Chondrocyte (in vitro differentiated cells): ENCODE results near the gene ARSI. TPM values are rescaled to one million over a fixed set of nuclear protein-coding genes. Genes with fewer than 3 reads are reported as not detected.

Experiments used
- DNase-seq: peaks from one replicate; pipeline ENCODE4 v3.0.0; 2021; ENCODE audit warnings: mixed read lengths, low spot score
- H3K27ac Mint-ChIP-seq: one replicate; pipeline ENCODE4 v1.8.0; 2021; ENCODE audit warnings: mild to moderate bottlenecking, moderate library complexity, mixed read lengths; ENCODE audit not compliant: unreplicated experiment
- H3K27me3 Mint-ChIP-seq: 2 replicates; pipeline ENCODE4 v1.8.0; 2021; ENCODE audit warnings: low read depth, mixed read lengths
- H3K36me3 Mint-ChIP-seq: 2 replicates; pipeline ENCODE4 v1.8.0; 2021; ENCODE audit warnings: low read depth, mixed read lengths
- H3K4me1 Mint-ChIP-seq: 2 replicates; pipeline ENCODE4 v1.8.0; 2021; ENCODE audit warnings: low read depth, mild to moderate bottlenecking, mixed read lengths
- H3K4me3 Mint-ChIP-seq: one replicate; pipeline ENCODE4 v1.8.0; 2021; ENCODE audit warnings: mild to moderate bottlenecking, moderate library complexity, mixed read lengths; ENCODE audit not compliant: unreplicated experiment
- H3K9me3 Mint-ChIP-seq: 2 replicates; pipeline ENCODE4 v1.8.0; 2021; ENCODE audit warnings: low read depth, mixed read lengths
- total RNA-seq: library from RNA; stranded (reverse); gene quantifications from 3 replicates; pipeline ENCODE4 v1.2.1, GENCODE V29; 2021
- TF ChIP-seq, protein P1 (sequence below): fragments of 200-600 bp; sonication (generic); IDR thresholded peaks from 2 replicates; pipeline ENCODE4 v1.5.0; 2021; ENCODE audit warnings: antibody characterized with exemption, mild to moderate bottlenecking, moderate library complexity

The ARSI gene
- total RNA-seq, 1 donor from 2014 or later, result 2.4 TPM

DNA sequence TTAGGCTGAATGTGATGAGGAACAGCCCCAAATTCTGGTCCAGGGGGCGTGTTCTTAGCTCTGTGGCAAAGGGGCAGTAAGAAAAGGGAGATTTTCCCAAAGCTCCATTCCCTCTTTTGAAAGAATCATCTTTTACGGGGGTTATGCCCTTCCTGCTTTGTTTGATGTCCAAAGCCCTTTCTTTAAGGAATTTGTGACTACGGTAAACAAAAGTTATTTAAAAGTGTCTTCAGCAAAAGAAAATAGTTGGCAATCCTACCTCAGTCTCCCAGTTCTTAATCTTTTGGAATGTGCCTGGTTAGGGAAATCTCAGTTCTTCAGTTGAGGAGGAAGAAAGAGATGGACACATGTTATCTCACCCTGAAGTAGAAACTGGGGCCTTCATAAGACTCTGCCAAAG is 24.4 kb upstream of the ARSI start:
- no peaks in the 10 kb centered on the region for H3K27me3 Mint-ChIP-seq
- no peak for DNase-seq
- H3K36me3 Mint-ChIP-seq, result no peaks in the 10 kb centered on the region
- no peak overlapping the region for H3K4me3 Mint-ChIP-seq
- TF ChIP-seq, protein P1, sequence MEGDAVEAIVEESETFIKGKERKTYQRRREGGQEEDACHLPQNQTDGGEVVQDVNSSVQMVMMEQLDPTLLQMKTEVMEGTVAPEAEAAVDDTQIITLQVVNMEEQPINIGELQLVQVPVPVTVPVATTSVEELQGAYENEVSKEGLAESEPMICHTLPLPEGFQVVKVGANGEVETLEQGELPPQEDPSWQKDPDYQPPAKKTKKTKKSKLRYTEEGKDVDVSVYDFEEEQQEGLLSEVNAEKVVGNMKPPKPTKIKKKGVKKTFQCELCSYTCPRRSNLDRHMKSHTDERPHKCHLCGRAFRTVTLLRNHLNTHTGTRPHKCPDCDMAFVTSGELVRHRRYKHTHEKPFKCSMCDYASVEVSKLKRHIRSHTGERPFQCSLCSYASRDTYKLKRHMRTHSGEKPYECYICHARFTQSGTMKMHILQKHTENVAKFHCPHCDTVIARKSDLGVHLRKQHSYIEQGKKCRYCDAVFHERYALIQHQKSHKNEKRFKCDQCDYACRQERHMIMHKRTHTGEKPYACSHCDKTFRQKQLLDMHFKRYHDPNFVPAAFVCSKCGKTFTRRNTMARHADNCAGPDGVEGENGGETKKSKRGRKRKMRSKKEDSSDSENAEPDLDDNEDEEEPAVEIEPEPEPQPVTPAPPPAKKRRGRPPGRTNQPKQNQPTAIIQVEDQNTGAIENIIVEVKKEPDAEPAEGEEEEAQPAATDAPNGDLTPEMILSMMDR, result no peak
- peaks cover 2% of the 10 kb centered on the region for H3K4me1 Mint-ChIP-seq
- H3K9me3 Mint-ChIP-seq, result no peaks in the 10 kb centered on the region
- H3K27ac Mint-ChIP-seq, result no peak overlapping the region

DNA sequence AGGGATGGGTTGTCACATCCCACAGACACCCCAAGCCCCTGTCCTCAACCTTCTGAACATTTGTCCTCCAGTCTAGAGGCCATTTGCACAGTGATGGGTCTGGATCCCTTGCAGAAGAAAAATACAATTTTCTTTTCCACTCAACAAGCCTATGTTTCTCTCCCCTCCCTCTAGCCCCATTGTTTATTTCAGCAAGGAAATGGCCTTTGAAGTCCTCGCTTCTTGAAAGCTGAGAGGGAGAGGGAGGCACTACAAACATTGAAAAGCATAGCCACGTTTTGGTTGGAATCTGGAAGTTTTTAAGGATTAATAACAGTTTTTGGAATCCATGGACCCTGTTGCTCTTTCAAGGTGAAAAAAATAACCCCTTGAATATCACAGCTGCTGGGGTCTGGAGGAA is 24.0 kb upstream of the ARSI start:
- H3K36me3 Mint-ChIP-seq, result no peaks in the 10 kb centered on the region
- H3K27ac Mint-ChIP-seq, result no peak overlapping the region
- DNase-seq, result no peak
- no peaks in the 10 kb centered on the region for H3K27me3 Mint-ChIP-seq
- H3K4me1 Mint-ChIP-seq, result peaks cover 6% of the 10 kb centered on the region
- TF ChIP-seq, protein P1, result no peak
- H3K9me3 Mint-ChIP-seq, result no peaks in the 10 kb centered on the region
- H3K4me3 Mint-ChIP-seq, result no peak overlapping the region

DNA sequence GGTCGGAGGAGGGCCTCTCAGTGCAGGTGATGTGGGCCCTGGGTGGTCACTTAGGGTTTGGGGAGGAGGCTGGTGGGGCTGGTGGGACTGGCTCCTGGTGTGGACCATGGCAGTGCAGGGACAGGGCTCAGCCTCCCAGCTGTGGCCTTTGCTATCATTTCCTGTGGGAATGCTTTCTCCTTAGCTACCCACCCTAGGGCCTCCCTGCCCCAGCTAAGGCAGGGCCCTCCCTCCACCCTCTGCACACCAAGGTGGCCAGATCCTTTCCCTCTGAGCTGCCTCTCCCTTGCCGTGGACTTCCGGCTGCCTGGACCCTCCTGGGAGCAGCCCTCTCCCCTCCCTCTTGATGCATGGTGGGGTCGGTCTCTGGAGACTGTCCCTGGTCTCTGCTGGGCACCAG is 22.7 kb upstream of the ARSI start:
- Mint-ChIP-seq H3K27ac (no peak overlapping the region), H3K4me3 (no peak overlapping the region), H3K27me3 (no peaks in the 10 kb centered on the region), H3K9me3 (no peaks in the 10 kb centered on the region), H3K4me1 (peaks cover 8% of the 10 kb centered on the region), H3K36me3 (no peaks in the 10 kb centered on the region)
- TF ChIP-seq, protein P1, result no peak
- no peak for DNase-seq

DNA sequence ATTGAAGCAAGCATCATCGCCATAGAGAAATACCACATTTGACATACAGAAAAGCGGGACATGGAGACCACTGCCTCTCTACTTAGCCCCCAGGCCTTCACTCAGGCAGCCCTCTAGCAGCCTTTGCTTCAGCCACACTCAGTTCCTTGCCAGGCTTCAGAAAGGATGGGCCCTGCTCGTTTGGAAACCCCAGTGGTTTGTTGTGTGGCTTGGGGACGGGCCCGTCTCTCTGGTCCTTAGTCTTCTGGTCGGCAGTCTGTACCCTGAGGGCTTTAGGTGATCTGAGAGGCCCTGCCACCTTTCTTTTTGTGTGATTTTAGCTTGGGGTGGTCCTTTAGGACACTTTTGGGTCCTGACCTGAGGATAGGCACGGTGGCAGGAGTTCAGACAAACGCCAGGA is 21.1 kb upstream of the ARSI start:
- Mint-ChIP-seq H3K4me3 (no peak overlapping the region), H3K9me3 (no peaks in the 10 kb centered on the region), H3K27me3 (no peaks in the 10 kb centered on the region), H3K36me3 (no peaks in the 10 kb centered on the region), H3K27ac (no peak overlapping the region), H3K4me1 (peaks cover 24% of the 10 kb centered on the region)
- TF ChIP-seq, protein P1, result no peak
- no peak for DNase-seq

DNA sequence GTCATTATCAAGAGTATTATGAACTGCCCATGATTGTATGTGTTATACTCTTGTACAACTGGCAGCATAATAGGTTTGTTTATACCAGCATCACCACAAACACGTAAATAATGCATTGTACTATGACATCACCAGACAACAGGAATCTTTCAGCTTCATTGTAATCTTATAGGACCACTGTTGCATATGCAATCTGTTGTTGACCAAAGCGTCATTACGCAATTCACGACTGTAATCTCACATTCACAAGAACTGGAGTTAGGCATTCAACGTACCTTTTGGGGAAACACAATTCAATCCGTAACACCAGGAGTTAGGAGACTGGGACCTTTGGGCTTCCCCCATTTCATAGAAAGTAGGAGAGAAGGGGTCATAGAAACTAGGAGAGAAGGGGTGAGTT is 20.4 kb upstream of the ARSI start:
- Mint-ChIP-seq H3K4me1 (peaks cover 31% of the 10 kb centered on the region), H3K36me3 (no peaks in the 10 kb centered on the region), H3K9me3 (no peaks in the 10 kb centered on the region), H3K4me3 (no peak overlapping the region), H3K27me3 (no peaks in the 10 kb centered on the region), H3K27ac (no peak overlapping the region)
- TF ChIP-seq, protein P1, result no peak
- DNase-seq, result no peak
